HG02610 (cell line): Measurements from ENCODE around the gene RNASEH2A.
A peak's percentile ranks its signal among the peaks of the same experiment; 100 is the strongest.
"Not testable (repeated sequence)": the region's sequence is repeated elsewhere in the genome, so short reads cannot be mapped to it uniquely, and the experiment has no call there.

ENCODE experiments used
- ATAC-seq: cut with Tn5 transposase; IDR thresholded peaks from one replicate; pipeline ENCODE4 v1.9.1; 2021; ENCODE audit warnings: mild to moderate bottlenecking, moderate library complexity; ENCODE audit not compliant: unreplicated experiment

The RNASEH2A gene

DNA sequence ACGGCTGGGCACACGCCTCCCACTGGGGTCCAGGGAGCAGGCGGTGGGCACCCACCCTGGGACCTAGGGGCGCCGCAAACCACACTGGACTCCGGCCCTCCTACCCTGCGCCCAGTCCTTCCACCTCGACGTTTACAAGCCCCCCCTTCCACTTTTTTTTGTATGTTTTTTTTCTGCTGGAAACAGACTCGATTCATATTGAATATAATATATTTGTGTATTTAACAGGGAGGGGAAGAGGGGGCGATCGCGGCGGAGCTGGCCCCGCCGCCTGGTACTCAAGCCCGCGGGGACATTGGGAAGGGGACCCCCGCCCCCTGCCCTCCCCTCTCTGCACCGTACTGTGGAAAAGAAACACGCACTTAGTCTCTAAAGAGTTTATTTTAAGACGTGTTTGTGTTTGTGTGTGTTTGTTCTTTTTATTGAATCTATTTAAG is 13.5 kb upstream of the RNASEH2A start:
- no peak for ATAC-seq

DNA sequence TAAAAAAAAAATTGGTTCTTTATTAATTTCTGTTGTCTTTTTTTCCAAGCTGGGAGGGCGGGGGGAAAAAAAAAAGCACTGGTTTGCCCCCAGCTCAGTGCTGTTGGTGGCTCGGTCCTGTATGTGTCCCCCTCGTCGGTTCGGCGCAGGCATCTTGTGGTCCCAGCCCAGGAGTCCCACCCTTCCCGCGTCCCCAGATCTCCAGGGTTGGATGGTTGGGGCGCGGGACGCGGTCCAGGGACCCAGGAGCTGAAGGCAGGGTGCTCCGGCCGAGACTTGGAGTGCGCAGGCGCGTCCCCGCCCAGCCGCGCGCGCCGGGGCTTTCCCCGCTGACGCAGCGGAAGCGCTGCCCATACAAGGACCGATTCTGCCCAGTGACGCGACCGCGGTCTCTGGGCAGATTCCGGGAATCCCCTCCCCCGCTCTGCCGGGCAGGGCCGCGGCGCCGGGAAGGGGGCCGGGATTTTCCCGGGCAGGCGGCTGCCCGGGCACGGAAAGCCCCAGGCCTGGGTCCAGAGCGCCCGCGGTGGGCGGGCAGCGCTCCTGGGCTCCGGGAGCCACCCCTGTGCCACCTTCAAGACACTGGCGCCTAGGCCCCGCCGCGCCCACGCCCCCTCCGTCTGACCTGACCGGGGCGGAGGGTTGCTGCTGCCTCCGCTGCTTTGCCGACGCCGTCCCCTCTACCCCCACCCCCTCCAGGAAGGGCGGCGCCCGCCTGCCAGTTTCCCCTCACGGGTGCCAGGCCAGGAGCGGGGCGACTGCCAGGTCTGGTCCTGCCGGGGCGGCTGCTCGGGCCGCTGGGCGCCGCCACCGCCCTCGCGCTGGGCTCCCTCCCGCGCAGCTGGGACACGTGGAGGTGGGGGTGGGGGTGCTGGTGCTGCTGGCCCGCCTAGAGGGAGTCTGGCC is 12.8 kb upstream of the RNASEH2A start:
- peak; percentile 27 for ATAC-seq

DNA sequence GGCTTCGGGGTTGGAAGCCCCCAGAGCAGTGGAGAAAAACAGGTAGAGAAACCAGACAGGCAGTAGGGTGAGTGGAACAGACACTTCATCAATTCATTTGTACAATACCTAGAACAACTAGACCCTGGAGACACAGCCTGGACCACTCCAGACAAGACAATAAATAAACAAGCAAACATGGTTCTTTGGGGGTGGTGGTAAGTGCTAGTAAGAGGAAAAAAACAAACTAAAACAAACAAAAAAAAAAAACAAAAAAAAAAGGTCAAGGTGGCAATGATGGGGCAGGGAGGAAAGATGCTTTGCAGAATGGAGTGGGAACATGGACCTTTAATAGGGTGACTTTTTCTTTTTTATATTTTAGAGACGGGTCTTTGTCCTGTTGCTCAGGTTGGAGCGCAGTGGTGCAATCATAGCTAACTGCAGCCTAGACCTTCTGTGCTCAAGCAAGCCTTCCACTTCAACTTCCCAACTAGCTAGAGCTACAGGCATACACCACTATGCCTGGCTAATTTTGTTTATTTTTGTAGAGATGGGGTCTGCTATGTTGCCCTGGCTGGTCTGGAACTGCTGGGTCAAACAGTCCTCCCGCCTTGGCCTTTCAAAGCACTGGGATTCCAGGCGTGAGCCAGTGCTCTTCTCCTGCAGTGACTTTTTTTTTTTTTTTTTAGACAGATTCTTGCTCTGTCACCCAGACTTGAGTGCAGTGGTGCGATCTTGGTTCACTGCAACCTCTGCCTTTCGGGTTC is 12.0 kb upstream of the RNASEH2A start:
- no peak for ATAC-seq

DNA sequence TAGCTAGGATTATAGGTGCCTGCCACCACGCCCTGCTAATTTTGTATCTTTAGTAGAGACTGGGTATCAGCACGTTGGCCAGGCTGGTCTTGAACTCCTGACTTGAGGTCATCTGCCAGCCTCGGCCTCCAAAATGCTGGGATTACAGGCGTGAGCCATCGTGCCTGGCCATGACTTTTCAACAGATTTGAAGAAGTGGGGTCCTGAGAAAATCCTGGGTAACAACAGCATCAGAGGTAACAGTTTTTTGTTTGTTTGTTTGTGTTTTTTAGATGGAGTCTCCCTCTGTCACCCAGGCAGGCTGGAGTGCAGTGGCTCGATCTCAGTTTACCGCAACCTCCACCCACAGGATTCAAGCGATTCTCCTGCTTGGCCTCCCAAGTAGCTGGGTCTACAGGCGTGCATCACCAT is 11.4 kb upstream of the RNASEH2A start:
- ATAC-seq: no peak

DNA sequence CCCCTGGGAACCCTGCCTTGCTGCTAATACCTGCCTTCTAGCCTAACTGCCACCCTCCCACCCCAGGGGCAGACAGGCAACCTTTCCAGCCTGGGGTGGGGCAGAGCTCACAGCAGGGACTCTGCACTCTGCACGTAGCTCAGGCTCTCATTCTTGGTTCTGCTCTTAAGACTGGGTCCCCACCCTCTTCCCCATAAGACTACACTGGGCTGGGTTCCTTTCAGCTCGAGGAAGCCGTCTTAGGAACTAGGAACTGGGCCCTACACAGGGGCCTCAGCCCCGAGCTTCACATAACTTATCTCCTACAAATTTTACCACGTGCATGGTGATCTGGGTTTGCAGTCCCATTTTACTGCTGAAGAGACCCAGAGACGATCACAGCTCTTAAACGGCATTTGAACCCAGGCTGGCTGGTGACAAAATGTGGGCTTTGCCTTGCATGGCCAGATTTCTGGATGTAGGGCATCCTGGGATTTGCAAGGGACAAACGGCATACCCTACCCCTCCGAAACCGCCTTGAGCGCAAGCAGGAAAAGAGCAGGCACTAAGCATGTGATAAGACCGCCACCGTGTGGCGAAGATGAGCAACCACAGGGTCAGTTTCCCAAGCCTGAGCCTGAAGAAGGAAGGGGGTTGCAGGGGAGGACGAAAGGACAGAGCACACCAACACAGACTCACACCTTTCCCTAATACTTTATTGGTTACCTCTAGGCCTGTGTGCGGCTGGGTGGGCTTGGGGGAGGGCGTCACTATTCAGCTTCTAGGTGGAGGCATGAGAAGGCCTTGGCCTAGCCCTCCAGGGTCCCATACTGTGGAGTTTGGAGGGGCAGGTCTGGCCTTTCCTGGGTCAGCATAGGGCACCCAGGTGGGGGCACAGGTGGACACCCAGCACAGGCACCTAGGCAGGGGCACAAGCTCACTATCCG is 10.0 kb upstream of the RNASEH2A start:
- ATAC-seq: no peak

DNA sequence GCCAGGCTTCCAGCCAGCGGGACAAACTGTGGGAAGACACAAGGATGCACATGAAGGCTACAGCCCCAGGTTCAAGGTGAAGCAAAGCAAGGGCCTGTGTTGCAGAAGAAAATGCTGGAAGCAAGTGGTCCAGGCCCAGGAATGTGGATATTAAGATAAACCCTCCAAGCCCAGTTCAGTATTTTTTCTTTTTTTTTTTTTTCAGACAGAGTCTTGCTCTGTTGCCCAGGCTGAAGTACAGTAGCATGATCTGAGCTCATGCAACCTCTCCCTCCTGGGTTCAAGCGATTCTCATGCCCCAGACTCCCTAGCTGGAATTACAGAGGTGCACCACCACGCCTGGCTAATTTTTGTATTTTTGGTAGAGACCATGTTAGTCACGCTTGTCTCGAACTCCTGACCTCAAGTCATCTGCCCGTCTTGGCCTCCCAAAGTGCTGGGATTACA is 9.2 kb upstream of the RNASEH2A start:
- no peak for ATAC-seq

DNA sequence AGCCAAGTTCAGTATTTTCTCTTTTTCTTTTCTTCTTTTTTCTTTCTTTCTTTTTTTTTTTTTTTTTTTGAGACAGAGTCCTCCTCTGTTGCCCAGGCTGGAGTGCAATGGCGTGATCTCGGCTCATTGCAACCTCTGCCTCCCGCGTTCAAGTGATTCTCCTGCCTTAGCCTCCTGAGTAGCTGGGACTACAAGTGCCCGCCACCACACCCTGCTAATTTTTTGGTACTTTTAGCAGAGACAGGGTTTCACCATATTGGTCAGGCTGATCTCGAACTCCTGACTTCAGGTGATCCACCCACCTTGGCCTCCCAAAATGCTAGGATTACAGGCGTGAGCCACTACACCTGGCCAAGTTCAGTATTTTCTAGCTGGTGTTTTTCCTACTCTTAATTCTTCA is 8.8 kb upstream of the RNASEH2A start:
- not testable (repeated sequence) for ATAC-seq

DNA sequence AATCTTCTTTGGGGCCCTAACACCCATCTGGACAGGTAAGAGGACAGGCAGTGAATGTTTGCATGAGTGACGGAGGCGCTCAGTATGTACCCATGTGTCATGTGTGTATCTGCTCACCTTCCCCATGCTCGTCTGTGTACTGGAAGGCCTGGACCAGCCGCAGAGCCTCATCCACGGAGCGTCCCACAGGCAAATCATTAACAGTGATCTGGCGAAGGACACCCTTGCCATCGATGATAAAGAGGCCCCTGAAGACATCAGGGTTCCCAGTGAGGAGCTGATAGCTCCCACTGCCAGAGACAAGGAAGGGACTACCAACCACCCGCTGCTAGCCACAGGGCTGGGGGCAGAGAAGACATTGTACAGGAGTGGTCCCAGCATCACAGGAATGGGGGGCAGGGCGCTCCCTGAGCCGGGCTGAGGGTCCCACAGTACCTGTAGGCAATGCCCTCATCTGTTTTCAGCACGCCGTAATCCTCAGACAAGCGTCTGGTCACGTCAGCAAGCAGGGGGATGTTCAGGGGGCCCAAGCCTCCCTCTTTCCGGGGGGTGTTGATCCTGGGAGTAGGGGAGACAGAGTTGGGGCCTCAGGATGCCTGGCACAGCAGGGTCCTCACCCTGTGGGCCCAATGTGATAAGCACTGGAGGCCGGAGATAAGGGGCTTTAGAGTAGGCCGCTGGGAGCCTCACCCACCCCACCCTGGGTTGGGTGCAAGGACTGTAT is 6.5 kb upstream of the RNASEH2A start:
- no peak for ATAC-seq

DNA sequence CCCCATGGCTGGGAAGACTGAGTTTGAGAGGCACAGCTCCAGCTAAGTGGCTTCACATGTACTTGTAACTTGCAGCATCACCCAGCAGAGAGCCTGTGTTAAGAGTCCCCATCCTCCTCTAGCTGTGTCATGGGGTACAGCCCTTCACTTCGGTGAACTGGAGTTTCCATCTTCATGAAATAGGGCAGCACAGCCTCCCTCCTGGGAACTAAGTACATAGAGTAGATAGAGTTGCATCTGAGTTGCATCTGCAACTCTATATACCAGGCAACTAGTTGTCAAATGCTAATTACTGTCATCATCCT is 6.0 kb upstream of the RNASEH2A start:
- ATAC-seq: no peak

DNA sequence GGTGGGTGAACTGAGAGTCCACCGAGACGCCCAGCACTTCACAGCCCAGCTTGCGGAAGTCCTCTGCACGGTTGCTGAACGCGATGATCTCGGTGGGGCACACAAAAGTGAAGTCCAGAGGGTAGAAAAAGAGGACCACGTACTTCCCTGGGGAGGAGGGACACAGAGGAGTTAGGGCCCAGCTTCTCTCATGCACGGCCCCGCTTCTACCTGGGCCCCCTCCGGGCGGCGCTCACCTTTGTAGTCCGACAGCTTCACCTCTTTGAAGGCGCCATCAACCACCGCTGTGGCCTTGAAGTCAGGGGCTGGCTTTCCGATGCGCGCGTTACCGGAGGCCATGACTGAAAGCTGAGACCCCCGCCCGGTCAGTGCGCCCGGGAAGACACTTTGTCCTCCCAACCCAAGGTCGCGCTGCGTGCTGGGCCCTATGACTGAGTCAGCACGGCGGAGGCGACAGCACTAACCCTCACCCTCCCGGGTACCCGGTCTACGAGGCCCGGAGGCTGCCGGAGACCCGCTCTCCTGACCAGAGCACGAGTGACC is 5.4 kb upstream of the RNASEH2A start:
- ATAC-seq: no peak

DNA sequence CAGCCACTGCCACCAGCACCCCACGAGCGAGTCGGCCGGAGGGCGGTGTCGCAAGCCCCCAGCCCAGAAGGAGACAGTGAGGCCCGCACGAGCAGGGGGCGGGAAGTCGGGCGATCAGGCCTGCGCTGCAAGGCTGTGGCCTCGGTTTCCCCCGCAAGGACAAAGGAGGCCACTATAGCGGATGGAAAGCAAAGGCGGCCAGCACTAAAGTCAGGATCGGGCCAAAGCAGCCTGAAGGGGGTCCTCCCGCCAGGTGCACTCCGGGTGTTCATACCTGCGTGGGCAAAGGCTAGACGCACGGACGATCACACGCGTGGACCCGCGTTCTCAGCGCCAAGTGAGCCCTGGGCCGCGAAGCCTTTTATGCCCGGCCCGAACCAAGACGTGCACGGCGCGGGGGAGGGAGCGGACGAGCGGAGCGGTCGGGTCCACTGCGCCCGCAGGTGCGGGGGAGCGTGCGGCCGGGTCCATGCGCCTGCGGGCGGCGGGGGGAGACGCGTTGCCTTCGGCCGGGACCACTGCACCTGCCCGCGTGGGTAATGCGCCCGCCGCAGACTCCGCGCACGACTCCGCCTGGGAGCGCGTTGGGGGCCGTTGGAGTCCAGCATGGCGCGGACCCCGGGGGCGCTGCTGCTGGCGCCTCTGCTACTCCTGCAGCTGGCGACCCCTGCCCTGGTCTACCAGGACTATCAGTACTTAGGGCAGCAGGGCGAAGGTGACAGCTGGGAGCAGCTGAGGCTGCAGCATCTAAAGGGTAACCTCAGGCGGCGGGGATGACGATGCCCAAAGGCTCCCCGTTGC is 4.7 kb upstream of the RNASEH2A start, which contains the start of the genes PRDX2 and THSD8:
TSS of gene PRDX2 (minus strand) at position 335 of the 801 bp plus-strand sequence. CDS start 539 bp downstream, outside the sequence.
TSS of gene THSD8 (plus strand) at position 604 of the 801 bp plus-strand sequence. CDS start at position 607, 3 bp downstream.
- no peak for ATAC-seq

DNA sequence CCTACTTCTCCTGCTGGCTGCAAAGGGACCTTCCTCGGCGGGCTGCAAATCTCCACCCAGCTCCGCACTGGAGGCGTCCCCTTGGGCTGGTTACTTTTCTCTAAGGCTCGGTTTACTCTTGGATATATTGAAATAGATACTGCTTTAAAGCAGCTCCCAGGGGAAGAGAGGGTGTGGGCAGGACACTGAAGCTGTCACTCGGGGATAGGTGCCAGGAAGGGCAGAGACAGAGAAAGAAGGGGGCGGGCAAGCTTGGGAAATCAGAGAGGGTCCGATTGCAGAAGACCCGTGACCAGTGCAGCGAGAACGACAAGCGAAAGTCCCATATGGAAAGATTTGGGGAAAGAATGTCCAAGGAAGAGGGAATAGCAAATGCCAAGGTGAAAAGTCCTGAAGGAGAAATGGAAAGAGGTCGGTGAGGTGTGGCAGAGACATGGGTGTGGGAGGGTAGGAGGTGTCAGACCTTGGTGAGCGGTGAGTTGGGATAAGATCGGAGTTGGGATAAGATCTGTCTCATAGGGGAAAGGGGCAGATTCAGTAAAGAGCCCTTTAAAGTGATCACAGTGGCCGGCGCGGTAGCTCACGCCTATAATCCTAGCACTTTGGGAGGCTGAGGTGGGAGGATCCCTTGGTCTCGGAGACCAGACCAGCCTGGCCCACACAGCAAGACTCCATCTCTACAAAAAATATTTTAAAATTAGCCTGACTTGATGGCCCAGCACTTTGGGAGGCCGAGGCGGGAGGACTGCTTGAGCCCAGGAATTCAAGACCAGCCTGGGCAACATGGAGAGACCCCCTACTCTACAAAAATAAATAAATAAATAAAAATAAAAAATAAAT is 3.9 kb upstream of the RNASEH2A start:
- no peak for ATAC-seq

DNA sequence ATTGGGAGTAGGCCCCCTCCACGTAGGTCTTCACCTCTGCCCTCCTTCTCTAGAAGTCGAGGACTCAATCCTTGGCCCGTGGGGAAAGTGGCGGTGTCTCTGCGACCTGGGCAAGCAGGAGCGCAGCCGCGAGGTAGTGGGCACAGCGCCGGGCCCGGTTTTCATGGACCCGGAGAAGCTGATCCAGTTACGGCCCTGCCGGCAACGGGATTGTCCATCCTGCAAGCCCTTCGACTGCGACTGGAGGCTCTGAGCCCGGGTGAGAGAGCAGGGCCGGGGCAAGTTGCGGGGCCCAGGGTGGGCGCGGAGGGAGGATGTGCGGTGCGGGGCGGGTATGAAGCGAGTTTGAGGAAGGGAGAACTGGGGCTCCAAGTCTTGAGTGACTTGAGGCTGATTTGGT is 2.3 kb upstream of the RNASEH2A start:
- no peak for ATAC-seq

DNA sequence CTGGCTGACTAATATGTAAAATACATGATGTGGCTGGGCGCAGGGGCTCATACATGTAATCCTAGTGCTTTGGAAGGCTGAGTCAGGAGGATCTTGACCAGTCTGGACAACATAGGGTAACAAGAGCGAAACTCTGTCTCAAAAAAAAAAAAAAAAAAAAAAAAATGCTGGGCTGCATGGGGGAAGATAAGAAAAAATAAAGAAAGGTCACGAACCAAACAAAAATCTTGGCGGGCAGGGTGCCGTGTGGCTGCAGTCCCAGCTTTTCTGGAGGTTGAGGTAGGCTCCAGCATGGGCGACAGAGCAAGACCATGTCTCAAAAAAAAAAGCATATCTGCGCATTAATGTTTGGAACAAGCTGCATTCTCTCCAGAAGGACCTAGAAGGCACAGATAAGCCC is 8.7 kb downstream of the RNASEH2A start:
- no peak for ATAC-seq

DNA sequence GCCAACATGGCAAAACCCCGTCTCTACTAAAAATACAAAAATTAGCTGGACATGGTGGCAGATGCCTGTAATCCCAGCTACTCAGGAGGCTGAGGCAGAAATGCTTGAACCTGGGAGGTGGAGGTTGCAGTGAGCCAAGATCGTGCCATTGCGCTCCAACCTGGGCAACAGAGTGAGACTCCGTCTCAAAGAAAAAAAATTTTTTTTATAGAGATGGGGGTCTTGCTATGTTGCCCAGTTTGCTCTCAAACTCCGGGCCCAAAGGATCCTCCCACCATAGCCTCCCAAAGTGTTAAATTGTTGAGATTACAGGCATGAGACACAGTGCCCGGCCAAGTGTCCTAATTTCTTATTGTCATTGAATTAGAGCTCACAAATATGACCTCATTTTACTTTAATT is 10.8 kb downstream of the RNASEH2A start:
- ATAC-seq: not testable (repeated sequence)

DNA sequence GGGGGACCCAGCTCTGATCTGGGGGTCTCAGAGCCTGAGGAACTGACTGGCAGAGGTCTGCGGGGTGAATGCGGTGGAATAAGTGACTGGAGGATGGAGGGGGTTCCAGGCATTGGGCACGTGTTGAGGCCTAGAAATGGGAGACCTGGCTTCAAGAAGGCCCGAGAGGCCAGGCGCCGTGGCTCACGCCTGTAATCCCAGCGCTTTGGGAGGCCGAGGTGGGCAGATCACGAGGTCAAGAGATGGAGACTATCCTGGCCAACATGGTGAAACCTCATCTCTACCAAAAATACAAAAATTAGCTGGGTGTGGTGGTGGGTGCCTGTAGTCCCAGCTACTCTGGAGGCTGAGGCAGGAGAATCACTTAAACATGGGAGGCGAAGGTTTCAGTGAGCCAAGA is 11.4 kb downstream of the RNASEH2A start:
- ATAC-seq: not testable (repeated sequence)

DNA sequence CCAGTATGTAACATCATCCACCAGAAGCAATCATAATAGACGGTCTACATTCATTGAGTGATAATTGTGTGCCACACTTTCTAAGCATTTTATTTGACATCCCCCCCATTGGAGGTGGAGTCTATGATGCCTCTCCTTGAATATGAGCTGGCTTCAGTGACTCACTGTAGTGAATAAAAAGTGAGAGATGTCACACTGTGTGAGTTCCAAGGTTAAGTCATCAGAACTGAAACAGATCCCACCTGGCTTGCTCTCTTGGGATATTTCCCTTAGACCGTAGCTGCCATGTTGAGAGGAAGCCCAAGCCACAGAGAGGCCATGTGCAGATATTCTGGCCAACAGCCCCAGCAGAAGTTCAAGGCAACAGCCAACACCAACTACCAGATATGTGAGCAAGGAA is 15.4 kb downstream of the RNASEH2A start:
- ATAC-seq: no peak
